ENCODE measurements around the gene SNRPA. TPM values are rescaled to one million over a fixed set of nuclear protein-coding genes. Genes with fewer than 3 reads are reported as not detected.

The SNRPA gene
- 134 and 162 TPM in 2 replicates for total RNA-seq (2014; rRNA removed; shearing (Covaris generic))

DNA sequence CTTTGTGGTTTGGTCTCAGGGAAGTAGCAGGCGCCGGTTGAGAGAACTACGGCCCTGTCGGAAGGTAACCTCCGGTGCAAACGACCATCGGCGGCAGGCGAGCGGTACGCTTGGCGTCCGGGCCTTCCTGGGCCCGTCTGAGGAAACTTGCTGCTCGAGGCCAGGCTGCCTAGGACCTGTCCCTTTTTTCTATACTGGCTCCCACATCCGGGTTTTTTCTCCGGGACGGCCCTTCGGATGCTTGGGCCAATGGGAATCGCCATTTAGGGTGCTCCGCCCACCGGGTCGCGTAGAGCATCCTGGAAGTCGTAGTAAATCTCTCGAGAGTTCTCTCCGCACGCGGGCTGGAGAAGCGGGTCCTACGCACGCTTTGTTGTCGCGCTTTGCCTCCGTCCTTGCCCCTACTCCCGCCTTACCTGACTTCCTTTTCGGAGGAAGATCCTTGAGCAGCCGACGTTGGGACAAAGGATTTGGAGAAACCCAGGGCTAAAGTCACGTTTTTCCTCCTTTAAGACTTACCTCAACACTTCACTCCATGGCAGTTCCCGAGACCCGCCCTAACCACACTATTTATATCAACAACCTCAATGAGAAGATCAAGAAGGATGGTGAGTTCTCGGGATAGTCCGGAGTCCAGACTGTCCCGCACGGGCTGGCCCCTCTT lies at the start of gene SNRPA:
TSS of gene SNRPA (plus strand) at position 330 of the 664 bp plus-strand sequence. CDS start at position 536, 206 bp downstream.
- DNase-seq (ENCODE audit: low spot score) = peak; percentile 98
- in situ Hi-C loops (cut with HindIII; ENCODE audit: low sequenced_read_pairs) = no loop called here

GRCh38 chr19:40701758-40702157 lies 49.2 kb upstream of the SNRPA start:
- no peak for DNase-seq (ENCODE audit: low spot score)
- in situ Hi-C loops (cut with HindIII; ENCODE audit: low sequenced_read_pairs) = no loop called here

DNA sequence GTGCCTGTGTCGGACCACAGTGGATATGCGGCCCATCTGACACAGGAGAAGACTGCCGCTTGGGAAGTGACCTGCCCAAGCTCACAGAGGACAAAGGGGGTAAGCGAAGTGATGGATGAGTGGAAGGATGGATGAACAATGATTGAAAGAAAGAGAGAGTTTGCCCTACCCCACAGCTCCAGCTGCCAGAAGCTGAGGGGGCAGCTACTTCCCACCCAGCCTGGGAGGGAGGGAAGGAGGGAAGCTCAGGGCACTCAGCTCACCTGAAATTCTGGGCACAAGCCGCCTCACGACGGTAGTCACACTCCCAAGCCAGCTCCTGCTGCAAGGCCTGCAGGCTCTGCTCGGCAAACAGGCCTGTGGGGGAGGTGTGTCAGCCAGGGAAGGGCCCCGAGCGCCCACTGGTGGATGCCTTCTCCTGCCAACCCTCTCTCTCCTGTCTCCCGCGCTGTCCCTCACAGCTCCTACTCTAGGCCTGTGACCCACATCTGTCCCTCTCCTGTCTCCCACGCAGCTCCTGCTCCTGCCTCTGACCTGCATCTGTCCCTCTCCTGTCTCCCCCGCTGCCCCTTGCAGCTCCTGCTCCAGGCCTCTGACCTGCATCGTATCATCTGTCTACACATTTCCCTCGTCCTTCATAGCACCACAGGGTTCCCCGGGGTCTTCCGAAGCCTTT lies 48.5 kb upstream of the SNRPA start:
- in situ Hi-C loops (cut with HindIII; ENCODE audit: low sequenced_read_pairs) = no loop called here
- peak; percentile 89 for DNase-seq (ENCODE audit: low spot score)

DNA sequence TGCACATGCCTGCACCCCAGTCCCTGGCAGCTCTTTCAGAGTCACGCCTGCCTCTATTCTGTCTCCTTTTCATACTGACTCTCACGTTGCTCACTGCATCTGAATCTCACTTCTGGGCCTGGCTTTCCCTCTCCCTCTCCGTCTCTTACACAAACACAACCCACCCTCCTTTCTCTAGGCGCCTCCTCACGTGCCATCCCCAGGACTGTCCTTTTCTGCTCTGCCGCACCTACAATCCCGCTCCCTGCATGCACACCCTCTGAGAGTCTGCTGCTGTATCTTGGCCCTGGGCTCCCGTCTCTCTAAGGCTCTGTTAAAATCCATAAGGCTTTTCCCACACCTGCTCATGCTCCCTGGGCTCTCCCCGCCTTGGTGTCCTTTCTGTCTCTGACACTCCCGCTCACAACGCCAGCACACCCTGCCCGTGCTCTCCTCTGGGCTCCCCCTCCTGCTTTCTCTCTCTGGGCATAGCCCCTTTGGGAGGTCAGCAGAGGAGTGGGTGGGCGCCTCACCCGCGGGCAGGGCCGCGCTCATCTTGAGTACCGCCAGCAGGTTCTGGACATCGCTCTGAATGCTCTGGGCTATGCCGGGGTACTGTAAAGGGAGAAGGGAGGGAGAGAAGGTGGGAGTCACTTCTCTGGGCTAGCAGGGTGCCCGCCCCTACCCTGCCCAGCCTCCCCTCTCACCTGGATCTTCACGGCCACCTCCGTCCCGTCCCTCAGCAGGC lies 47.8 kb upstream of the SNRPA start:
- in situ Hi-C loops (cut with HindIII; ENCODE audit: low sequenced_read_pairs) = no loop called here
- DNase-seq (ENCODE audit: low spot score) = peak; percentile 51

DNA sequence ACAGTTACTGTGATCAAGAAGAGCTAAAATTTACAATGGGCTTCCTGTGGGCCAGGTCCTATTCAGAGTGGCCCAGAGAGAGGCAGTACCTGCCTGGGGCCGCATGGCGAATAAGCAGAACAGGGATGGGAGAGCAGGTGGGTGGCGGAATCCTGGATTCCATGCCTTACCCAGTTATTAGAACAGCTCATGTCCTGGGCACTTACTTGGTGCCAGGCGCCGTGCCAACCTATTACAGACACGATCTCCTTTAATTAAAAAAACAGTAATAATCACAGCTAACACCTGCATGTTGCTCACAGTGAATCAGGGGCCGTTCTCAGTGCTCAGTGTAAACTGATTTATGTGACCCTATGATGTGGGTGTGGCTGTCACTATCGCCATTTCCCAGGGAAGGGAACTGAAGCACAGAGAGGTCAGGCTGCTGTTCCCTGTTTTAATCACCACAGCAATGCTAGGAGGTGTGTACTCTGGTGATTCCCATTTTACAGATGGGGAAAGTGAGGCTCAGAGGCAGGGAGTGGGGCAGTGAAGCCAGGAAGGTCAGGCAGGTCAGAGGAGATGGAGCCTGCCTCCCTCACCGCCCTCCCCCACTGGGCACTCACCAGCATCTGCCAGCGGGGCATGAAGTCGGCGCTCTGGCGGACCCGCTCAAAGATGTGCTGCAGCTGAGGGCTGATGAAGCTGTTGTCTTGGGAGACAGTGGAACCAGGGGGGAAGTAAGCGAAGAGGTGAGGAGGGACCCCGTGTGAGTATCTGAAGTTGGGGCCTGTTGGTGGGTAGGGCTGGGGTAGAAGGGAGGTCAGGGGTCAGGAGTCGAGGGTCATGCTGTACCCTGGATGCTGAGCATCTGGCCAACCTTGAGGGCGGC lies 46.3 kb upstream of the SNRPA start:
- DNase-seq (ENCODE audit: low spot score) = no peak

GRCh38 chr19:40705362-40705651 lies 45.7 kb upstream of the SNRPA start:
- in situ Hi-C loops (cut with HindIII; ENCODE audit: low sequenced_read_pairs) = no loop called here
- DNase-seq (ENCODE audit: low spot score) = no peak

More for the DNA sequence above, 46.3 kb upstream of the SNRPA start:
- in situ Hi-C loops (cut with HindIII; ENCODE audit: low sequenced_read_pairs) = no loop called here

DNA sequence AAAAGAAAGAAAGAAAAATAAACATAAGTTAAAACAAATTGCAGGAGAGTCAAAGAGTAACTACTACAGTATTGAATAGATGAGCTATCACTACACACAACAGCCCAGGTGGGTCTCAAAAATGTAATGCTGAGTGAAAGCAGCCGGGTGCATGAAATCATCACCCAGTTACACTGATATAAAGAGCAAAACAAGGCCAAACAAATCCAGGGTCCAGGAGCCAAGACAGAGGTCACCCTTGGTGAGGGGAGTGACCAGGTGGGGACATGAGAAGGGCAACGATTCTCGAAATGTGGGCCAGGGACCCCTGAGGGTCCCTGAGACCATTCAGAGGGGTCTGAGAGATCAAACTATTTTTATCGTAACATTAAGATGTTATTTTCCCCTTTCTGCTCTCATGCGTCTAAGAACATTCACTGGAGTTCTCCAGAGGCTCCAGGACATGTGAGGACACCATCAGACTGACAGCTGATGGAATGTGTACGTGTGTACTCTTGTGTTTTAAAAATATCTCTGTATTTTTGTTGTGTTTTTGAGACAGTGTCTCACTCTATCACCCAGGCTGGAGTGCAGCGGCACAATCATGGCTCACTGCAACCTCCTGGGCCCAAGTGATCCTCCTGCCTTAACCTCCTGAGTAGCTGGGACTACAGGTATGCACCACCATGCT lies 44.9 kb upstream of the SNRPA start:
- DNase-seq (ENCODE audit: low spot score) = no peak
- in situ Hi-C loops (cut with HindIII; ENCODE audit: low sequenced_read_pairs) = no loop called here

- in situ Hi-C loops (cut with HindIII; ENCODE audit: low sequenced_read_pairs) = no loop called here
- no peak for DNase-seq (ENCODE audit: low spot score)
Measured at GRCh38 chr19:40707615-40708014, 43.4 kb upstream of the SNRPA start.

GRCh38 chr19:40709817-40710216 lies 41.2 kb upstream of the SNRPA start:
- in situ Hi-C loops (cut with HindIII; ENCODE audit: low sequenced_read_pairs) = no loop called here

GRCh38 chr19:40713939-40714338 lies 37.1 kb upstream of the SNRPA start:
- DNase-seq (ENCODE audit: low spot score) = no peak
- in situ Hi-C loops (cut with HindIII; ENCODE audit: low sequenced_read_pairs) = no loop called here

More at GRCh38 chr19:40709817-40710216, 41.2 kb upstream of the SNRPA start:
- no peak for DNase-seq (ENCODE audit: low spot score)

DNA sequence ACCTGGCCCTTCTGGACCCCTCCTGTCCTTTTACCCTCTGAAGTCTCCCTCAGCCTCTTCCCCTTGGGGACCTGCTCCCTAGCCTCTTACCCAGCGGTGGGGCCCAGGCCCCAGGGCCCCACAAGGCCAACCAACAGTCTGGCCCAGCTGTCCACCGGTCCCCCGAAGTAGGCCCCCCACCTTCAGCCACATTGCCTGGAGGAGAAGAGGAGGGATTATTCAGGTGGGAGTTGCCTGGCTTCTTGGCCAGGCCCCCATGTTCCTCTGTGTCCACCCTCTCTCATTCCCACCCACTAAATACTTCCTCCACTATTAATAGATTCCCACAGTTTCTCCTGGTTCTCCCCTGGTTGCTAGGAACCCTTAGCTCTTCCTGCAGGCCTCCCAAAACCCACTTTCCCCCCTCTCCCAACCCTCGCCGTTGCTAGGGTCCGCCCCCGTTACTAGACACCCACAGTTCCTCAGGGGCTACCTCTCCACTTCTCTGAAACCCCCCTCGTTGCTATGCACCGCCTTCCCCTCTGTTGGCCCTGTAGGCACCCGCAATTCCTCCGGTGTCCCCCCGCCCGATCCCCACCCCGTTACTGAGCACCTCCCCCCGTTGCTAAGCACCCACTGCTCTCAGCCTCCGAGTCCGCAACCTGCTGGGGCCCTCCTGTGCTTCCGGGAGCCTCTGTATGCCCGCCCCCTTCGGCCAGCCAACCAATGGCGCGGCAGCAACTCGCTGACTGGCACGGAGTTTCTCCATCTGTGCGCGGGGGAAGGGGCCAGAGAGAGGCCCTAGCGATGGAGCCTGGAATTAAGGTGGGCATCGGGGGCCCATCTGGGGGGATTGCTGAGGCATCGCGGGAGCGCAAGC lies 36.3 kb upstream of the SNRPA start:
- in situ Hi-C loops (cut with HindIII; ENCODE audit: low sequenced_read_pairs) = no loop called here
- DNase-seq (ENCODE audit: low spot score) = peak; percentile 96

DNA sequence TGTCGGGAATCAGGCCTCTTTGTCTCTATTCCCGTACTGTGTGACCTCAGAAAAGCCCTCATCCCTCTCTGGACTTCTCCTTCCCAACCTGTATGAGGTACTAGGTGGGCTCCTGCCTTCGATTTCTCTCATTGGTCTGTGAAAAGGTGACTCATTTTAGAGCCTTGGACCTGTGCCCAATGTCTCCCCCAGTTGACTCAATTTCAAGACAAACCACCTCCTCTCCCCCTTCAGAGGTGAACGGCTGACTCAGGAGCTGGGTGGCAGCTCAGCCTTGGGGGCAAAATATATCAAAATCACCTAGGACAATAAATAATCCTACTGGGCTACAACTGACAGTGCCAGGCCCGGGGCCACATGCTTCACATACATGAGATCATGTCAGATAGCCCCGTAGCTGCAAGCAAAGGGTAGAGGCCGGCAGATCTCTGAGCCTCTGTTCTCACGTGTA lies 34.9 kb upstream of the SNRPA start:
- no peak for DNase-seq (ENCODE audit: low spot score)
- in situ Hi-C loops (cut with HindIII; ENCODE audit: low sequenced_read_pairs) = no loop called here

- DNase-seq (ENCODE audit: low spot score) = peak; percentile 99
- in situ Hi-C loops (cut with HindIII; ENCODE audit: low sequenced_read_pairs) = no loop called here
Measured at GRCh38 chr19:40716482-40717324, 34.3 kb upstream of the SNRPA start, which contains the start of the genes COQ8B and ITPKC. Gene COQ8B (minus strand): TSS chr19:40716886. CDS start chr19:40714632, 2,254 bp downstream. Gene ITPKC (plus strand): TSS chr19:40717112. CDS start chr19:40717136, 24 bp downstream.

DNA sequence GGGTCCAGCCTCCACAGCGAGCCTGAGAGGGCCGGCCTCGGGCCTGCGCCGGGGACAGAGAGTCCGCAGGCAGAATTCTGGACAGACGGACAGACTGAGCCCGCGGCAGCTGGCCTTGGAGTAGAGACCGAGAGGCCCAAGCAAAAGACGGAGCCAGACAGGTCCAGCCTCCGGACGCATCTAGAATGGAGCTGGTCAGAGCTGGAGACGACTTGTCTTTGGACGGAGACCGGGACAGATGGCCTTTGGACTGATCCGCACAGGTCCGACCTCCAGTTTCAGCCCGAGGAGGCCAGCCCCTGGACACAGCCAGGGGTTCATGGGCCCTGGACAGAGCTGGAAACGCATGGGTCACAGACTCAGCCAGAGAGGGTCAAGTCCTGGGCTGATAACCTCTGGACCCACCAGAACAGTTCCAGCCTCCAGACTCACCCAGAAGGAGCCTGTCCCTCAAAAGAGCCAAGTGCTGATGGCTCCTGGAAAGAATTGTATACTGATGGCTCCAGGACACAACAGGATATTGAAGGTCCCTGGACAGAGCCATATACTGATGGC lies 33.6 kb upstream of the SNRPA start:
- in situ Hi-C loops (cut with HindIII; ENCODE audit: low sequenced_read_pairs) = no loop called here
- no peak for DNase-seq (ENCODE audit: low spot score)

- in situ Hi-C loops (cut with HindIII; ENCODE audit: low sequenced_read_pairs) = no loop called here
- DNase-seq (ENCODE audit: low spot score) = no peak
Measured at GRCh38 chr19:40717880-40718773, 32.9 kb upstream of the SNRPA start.
